Melanocyte of skin (primary cell): ENCODE results near the gene EMC1. TPM values are rescaled to one million over a fixed set of nuclear protein-coding genes. Genes with fewer than 3 reads are reported as not detected.

Source experiments
- total RNA-seq, 2 donors: library from RNA; depleted of rRNA; stranded (reverse); fragments of >200 nt; gene quantifications; 2 replicates each; pipeline ENCODE4 v1.2.3, GENCODE V29; 2012

Gene EMC1
- 10 to 100 TPM; 48.2 to 53.6 TPM for total RNA-seq

GRCh38 chr1:19251305-19252196 is at the start of gene EMC1, which contains the start of gene MRTO4:
Gene EMC1 (minus strand): TSS chr1:19251524. CDS start chr1:19251509, 15 bp downstream.
Gene MRTO4 (plus strand): TSS chr1:19251805. CDS start chr1:19251836, 31 bp downstream.

GRCh38 chr1:19288324-19289241 is 37.3 kb upstream of the EMC1 start, which contains the start of gene AKR7A3:
Gene AKR7A3 (minus strand): TSS chr1:19288770. CDS start chr1:19288709, 61 bp downstream.

GRCh38 chr1:19209990-19210771 is 41.1 kb downstream of the EMC1 start, which contains the start of gene UBR4:
Gene UBR4 (minus strand): TSS chr1:19210266. CDS start chr1:19210248, 18 bp downstream.

Other genes with a start within 250 kb of the EMC1 start
- gene UBR4, start 41.3 kb downstream of the EMC1 start, total RNA-seq = 100 to 1,000 TPM; 124 to 127 TPM
- gene MRTO4, start 281 bp upstream of the EMC1 start, total RNA-seq = 10 to 100 TPM; 15.8 to 49.0 TPM
- gene AKR7A3, start 37.2 kb upstream of the EMC1 start, total RNA-seq = under 1 TPM; 0.33 to 0.69 TPM
- gene AKR7A2, start 60.6 kb upstream of the EMC1 start, total RNA-seq = 10 to 100 TPM; 68.9 to 71.6 TPM
- gene SLC66A1, start 60.8 kb upstream of the EMC1 start, total RNA-seq = 10 to 100 TPM; 37.9 to 39.3 TPM
- gene CAPZB, start 234.0 kb upstream of the EMC1 start, total RNA-seq = 100 to 1,000 TPM; 121 to 125 TPM